Measurements from ENCODE around the gene KCNG3. TPM values are rescaled to one million over a fixed set of nuclear protein-coding genes. Genes with fewer than 3 reads are reported as not detected.

Gene KCNG3
- total RNA-seq (2022; extraction: Qiagen RNA extraction; ENCODE audit: low read depth), result 0.62 to 1.0 TPM (median 0.73 TPM) in 5 replicates

DNA sequence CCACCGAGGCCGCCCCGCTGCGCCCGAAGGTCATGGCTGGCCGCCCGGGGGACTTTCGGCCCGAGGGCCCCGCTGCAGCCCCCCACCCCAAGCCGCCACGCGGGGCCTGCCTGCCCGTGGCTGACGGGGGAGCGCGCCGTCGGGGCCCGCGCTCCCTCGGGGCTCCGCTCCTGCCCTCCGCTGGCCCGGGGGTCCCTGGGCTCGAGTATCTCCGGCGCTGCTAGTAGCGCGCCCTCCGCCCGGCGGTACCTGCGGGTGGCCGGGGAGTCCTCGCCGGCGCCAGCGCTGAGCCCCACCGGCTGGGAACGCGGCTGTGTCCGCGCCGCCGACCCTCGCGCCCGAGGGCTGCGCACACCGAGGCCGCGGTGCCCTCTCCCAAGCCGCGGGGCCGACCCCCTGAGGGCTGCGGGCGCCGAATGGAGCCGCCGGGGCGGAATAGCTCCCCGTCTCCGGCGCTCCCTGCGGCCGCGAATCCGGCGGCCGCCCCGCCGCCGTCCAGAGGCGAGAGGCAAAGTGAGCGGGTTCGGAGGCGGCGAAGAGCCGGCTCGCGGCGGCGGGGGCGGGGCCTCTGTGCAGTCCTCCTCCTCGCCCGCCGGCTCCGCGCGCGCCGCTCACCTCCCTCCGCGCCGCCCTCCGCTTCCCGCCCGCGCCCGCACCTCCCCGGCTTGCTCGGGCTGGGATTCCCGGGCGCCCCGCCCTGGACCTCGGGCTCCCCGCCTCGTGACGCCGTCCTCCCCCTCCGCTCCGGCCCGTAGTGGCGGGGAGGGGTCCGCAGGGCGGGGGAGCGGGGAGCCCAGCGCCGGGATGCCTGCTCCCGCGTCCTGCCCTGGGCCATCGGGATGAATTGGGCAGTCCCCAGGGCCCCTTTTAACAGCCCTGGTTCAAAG is at the start of gene KCNG3:
Gene KCNG3, minus strand, starts transcription at position 515 of the 887 bp plus-strand sequence. Its CDS starts 481 bp downstream, at position 34.

Other genes with a start within 250 kb of the KCNG3 start
- 136 to 193 TPM (median 157 TPM) in 5 replicates for gene COX7A2L, start 132.8 kb downstream of the KCNG3 start, total RNA-seq (2022; extraction: Qiagen RNA extraction; ENCODE audit: low read depth)
- gene MTA3, start 74.7 kb upstream of the KCNG3 start, total RNA-seq (2022; extraction: Qiagen RNA extraction; ENCODE audit: low read depth), result 28.6 to 37.9 TPM (median 30.0 TPM) in 5 replicates